ENCODE results near the gene STK25.
A peak's percentile ranks its signal among the peaks of the same experiment; 100 is the strongest.

Gene STK25

GRCh38 chr2:241553981-241554380 lies 45.6 kb upstream of the STK25 start:
- TF ChIP-seq ZFP3 (CRISPR knock-in tag; IDR thresholded peaks at IDR 0.05) (no peak), TCF4 (CRISPR knock-in tag; IDR thresholded peaks at IDR 0.05; ENCODE audit: borderline replicate concordance) (no peak), POU6F1 (CRISPR knock-in tag; IDR thresholded peaks at IDR 0.05; ENCODE audit: borderline replicate concordance, low read depth) (no peak), ZNF70 (CRISPR knock-in tag; IDR thresholded peaks at IDR 0.05) (peak; percentile 58; the same call in 1 of the 2 replicates), ESRRG (CRISPR knock-in tag; IDR thresholded peaks at IDR 0.05) (no peak), CSDC2 (CRISPR knock-in tag; IDR thresholded peaks at IDR 0.05) (no peak)
- ATAC-seq = no peak

- TF ChIP-seq PPARA (CRISPR knock-in tag; IDR thresholded peaks at IDR 0.05; ENCODE audit: borderline replicate concordance) (no peak), OSR1 (CRISPR knock-in tag; IDR thresholded peaks at IDR 0.05) (no peak), CSDC2 (CRISPR knock-in tag; IDR thresholded peaks at IDR 0.05) (no peak), ZNF565 (CRISPR knock-in tag; conservative IDR thresholded peaks at IDR 0.05; ENCODE audit: low read depth) (no peak), RARB (CRISPR knock-in tag; IDR thresholded peaks at IDR 0.05) (no peak), PATZ1 (CRISPR knock-in tag; IDR thresholded peaks at IDR 0.05; ENCODE audit: borderline replicate concordance) (no peak), ISL1 (CRISPR knock-in tag; IDR thresholded peaks at IDR 0.05) (no peak), ZFP30 (CRISPR knock-in tag; IDR thresholded peaks at IDR 0.05) (no peak), ZFP3 (CRISPR knock-in tag; IDR thresholded peaks at IDR 0.05) (no peak), TCF4 (CRISPR knock-in tag; IDR thresholded peaks at IDR 0.05; ENCODE audit: borderline replicate concordance) (no peak), TOX (CRISPR knock-in tag; IDR thresholded peaks at IDR 0.05; ENCODE audit: borderline replicate concordance) (no peak), POU6F1 (CRISPR knock-in tag; IDR thresholded peaks at IDR 0.05; ENCODE audit: borderline replicate concordance, low read depth) (no peak), GLIS3 (CRISPR knock-in tag; IDR thresholded peaks at IDR 0.05) (no peak), CSRNP3 (CRISPR knock-in tag; IDR thresholded peaks at IDR 0.05) (no peak), TSHZ2 (CRISPR knock-in tag; IDR thresholded peaks at IDR 0.05) (no peak), SNAI2 (CRISPR knock-in tag; IDR thresholded peaks at IDR 0.05) (no peak), CREB5 (CRISPR knock-in tag; IDR thresholded peaks at IDR 0.05; ENCODE audit: low read depth) (no peak)
- no peak for ATAC-seq
Measured at GRCh38 chr2:241553512-241553830, 45.1 kb upstream of the STK25 start.
